ENCODE results near the gene TLR3.

Gene TLR3

GRCh38 chr4:186078981-186079638, 10.2 kb downstream of the TLR3 start:
- H3K4me3 ChIP-seq (ENCODE audit: low read depth, low read length): no peak overlapping the region

GRCh38 chr4:186079694-186080093, 10.7 kb downstream of the TLR3 start:
- no peak for TF ChIP-seq CTCF (IDR thresholded peaks at IDR 0.05; ENCODE audit: low read depth, low read length)
- H3K4me3 ChIP-seq (ENCODE audit: low read depth, low read length): no peak overlapping the region

More at GRCh38 chr4:186078981-186079638, 10.2 kb downstream of the TLR3 start:
- TF ChIP-seq CTCF (IDR thresholded peaks at IDR 0.05; ENCODE audit: low read depth, low read length): no peak

GRCh38 chr4:186081202-186081807, 12.3 kb downstream of the TLR3 start:
- TF ChIP-seq CTCF (IDR thresholded peaks at IDR 0.05; ENCODE audit: low read depth, low read length): no peak
- no peak overlapping the region for H3K4me3 ChIP-seq (ENCODE audit: low read depth, low read length)

GRCh38 chr4:186082221-186082620, 13.3 kb downstream of the TLR3 start:
- H3K4me3 ChIP-seq (ENCODE audit: low read depth, low read length): no peak overlapping the region
- no peak for TF ChIP-seq CTCF (IDR thresholded peaks at IDR 0.05; ENCODE audit: low read depth, low read length)

- H3K4me3 ChIP-seq (ENCODE audit: low read depth, low read length): no peak overlapping the region
- TF ChIP-seq CTCF (IDR thresholded peaks at IDR 0.05; ENCODE audit: low read depth, low read length): no peak
These were observed 19.6 kb downstream of the TLR3 start for GRCh38 chr4:186088523-186088922.

- no peak for TF ChIP-seq CTCF (IDR thresholded peaks at IDR 0.05; ENCODE audit: low read depth, low read length)
- no peak overlapping the region for H3K4me3 ChIP-seq (ENCODE audit: low read depth, low read length)
These were observed 23.3 kb downstream of the TLR3 start for GRCh38 chr4:186092296-186092695.

- H3K4me3 ChIP-seq (ENCODE audit: low read depth, low read length): no peak overlapping the region
- TF ChIP-seq CTCF (IDR thresholded peaks at IDR 0.05; ENCODE audit: low read depth, low read length): no peak
These were observed 26.4 kb downstream of the TLR3 start for GRCh38 chr4:186095406-186095805.
